ENCODE results near the gene CIPC.
A peak's percentile ranks its signal among the peaks of the same experiment; 100 is the strongest.

The CIPC gene

DNA sequence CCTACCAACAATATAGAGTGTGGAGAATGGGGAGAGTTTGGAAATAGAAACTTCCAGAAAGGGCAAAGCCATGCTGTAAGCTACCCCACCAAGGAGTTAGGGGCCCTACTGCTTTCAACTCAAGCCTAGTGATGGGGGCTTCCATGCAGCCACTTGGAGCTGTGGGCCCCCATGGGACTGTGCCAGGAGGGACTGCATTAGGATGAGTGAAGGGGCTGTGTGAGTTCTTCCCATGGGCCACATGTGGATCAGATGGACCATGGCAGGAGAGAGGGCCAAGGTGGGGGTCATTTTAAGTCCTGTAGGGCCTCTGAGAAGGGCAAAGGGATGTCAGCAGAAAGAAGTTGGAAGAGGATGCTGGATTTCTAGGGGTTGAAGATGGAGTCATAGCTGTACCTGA is 23.1 kb upstream of the CIPC start:
- Histone ChIP-seq H4K8ac (ENCODE audit: low read depth, low read length) (no peak overlapping the region), H3K18ac (ENCODE audit: low read length) (peak overlapping the region; percentile 61), H2AK5ac (ENCODE audit: low read depth, low read length) (peak overlapping the region; percentile 79), H3K4me3 (ENCODE audit: low read length in 2 of 2) (no peak overlapping the region), H3K14ac (ENCODE audit: low read length) (no peak overlapping the region), H4K91ac (ENCODE audit: low read depth, low read length, poor library complexity) (no peak overlapping the region), H2BK12ac (ENCODE audit: low read length) (peak overlapping the region; percentile 8), H3K4ac (ENCODE audit: low read length) (no peak overlapping the region), H3K36me3 (replicated peaks in 1 of 2; ENCODE audit: control insufficient read depth in 2 of 2, insufficient read depth in 2 of 2, low read length in 2 of 2) (no peaks in the 10 kb centered on the region), H3K4me1 (ENCODE audit: control insufficient read depth in 2 of 2, insufficient read depth in 1 of 2, low read depth in 1 of 2, low read length in 2 of 2) (peaks cover 19 to 23% of the 10 kb centered on the region in 2 donors), H3K27me3 (ENCODE audit: control insufficient read depth in 3 of 3, insufficient read depth in 3 of 3, low read depth in 1 of 3, low read length in 3 of 3) (no peaks in the 10 kb centered on the region), H2BK15ac (ENCODE audit: low read length) (peak overlapping the region; percentile 23), H3K4me2 (ENCODE audit: insufficient read depth, low read length, poor library complexity, severe bottlenecking) (no peak overlapping the region), H2BK120ac (ENCODE audit: low read depth, low read length) (no peak overlapping the region), H3K9ac (ENCODE audit: low read depth, low read length, poor library complexity) (no peak overlapping the region), H2AFZ (ENCODE audit: low read length) (no peak overlapping the region), H3K23ac (ENCODE audit: low read depth, low read length, poor library complexity) (no peak overlapping the region), H3K79me1 (ENCODE audit: low read depth, low read length) (no peaks in the 10 kb centered on the region), H2BK5ac (ENCODE audit: low read length) (no peak overlapping the region), H3K27ac (replicated peaks; ENCODE audit: low read length) (no peak overlapping the region), H3K9me3 (replicated peaks in 1 of 2; ENCODE audit: control insufficient read depth in 2 of 2, insufficient read depth in 1 of 2, low read depth in 1 of 2, low read length in 2 of 2) (peaks cover 0 to 4% of the 10 kb centered on the region in 2 donors)
- no peak for DNase-seq (ENCODE audit: low spot score)

DNA sequence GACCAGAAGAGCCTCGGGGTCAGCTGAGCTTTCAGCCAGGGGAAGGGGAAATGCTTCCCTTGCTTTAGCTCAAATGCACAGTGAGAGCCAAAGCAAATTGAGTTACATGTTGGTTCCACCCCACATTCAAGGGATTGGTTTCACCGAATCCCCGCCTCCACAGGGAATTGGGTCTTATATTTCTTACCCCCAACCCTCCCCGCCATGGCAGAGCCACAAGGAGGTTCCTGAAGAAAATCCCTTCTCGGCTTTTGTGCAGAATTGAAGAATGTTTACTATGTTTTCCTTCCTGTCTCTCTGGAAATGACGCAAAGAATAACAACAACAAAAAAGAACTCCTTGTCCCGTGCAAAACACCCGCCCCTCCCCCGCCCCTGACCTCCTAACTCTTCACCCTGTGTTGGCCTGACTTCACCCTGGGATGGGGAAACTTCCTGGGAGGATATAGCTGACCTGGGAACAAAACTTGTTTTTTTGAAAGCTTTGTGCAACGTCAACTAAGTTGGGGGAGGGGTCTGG is 21.9 kb upstream of the CIPC start:
- Histone ChIP-seq H3K4me1 (ENCODE audit: control insufficient read depth in 2 of 2, insufficient read depth in 1 of 2, low read depth in 1 of 2, low read length in 2 of 2) (peaks cover 19% of the 10 kb centered on the region in 2 donors), H3K4me2 (ENCODE audit: insufficient read depth, low read length, poor library complexity, severe bottlenecking) (peak overlapping the region; percentile 30), H2BK5ac (ENCODE audit: low read length) (no peak overlapping the region), H3K14ac (ENCODE audit: low read length) (no peak overlapping the region), H3K79me1 (ENCODE audit: low read depth, low read length) (no peaks in the 10 kb centered on the region), H3K36me3 (replicated peaks in 1 of 2; ENCODE audit: control insufficient read depth in 2 of 2, insufficient read depth in 2 of 2, low read length in 2 of 2) (no peaks in the 10 kb centered on the region), H3K18ac (ENCODE audit: low read length) (peak overlapping the region; percentile 12), H3K23ac (ENCODE audit: low read depth, low read length, poor library complexity) (no peak overlapping the region), H4K8ac (ENCODE audit: low read depth, low read length) (no peak overlapping the region), H3K27ac (replicated peaks; ENCODE audit: low read length) (peak overlapping the region; percentile 75), H3K4ac (ENCODE audit: low read length) (no peak overlapping the region), H2BK12ac (ENCODE audit: low read length) (no peak overlapping the region), H2AK5ac (ENCODE audit: low read depth, low read length) (no peak overlapping the region), H4K91ac (ENCODE audit: low read depth, low read length, poor library complexity) (no peak overlapping the region), H3K9ac (ENCODE audit: low read depth, low read length, poor library complexity) (no peak overlapping the region), H3K9me3 (replicated peaks in 1 of 2; ENCODE audit: control insufficient read depth in 2 of 2, insufficient read depth in 1 of 2, low read depth in 1 of 2, low read length in 2 of 2) (peaks cover 0 to 8% of the 10 kb centered on the region in 2 donors), H3K4me3 (ENCODE audit: low read length in 2 of 2) (peak overlapping the region in 1 of 2 donors; percentile 31), H2BK15ac (ENCODE audit: low read length) (no peak overlapping the region), H2AFZ (ENCODE audit: low read length) (peak overlapping the region; percentile 87), H2BK120ac (ENCODE audit: low read depth, low read length) (no peak overlapping the region), H3K27me3 (ENCODE audit: control insufficient read depth in 3 of 3, insufficient read depth in 3 of 3, low read depth in 1 of 3, low read length in 3 of 3) (no peaks in the 10 kb centered on the region)
- no CpG with 5 or more reads among the region's 10 CpGs for WGBS, 2 donors (ENCODE audit: extremely low coverage in 2 of 2, insufficient read length in 2 of 2, insufficient replicate concordance in 1 of 2)
- peak; percentile 37 for DNase-seq (ENCODE audit: low spot score)

DNA sequence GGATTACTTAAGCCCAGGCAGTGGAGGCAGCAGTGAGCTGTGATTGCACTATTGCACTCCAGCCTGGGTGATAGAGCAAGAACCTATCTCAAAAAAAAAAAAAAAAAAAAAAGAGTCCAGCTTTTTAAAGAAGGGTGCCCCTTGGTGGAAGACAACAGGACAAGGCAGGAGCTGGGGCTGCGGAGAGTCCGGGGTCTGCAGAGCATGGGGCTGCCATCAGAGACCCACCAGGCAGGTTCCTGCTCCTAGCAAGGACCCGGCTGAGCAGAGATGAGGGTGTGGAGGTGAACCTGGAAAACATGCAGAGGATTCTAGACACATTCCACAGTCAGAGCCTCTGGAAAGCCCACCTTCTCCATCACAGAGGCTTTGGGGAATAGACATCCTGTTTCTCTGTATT is 21.0 kb upstream of the CIPC start:
- WGBS, 2 donors (ENCODE audit: extremely low coverage in 2 of 2, insufficient read length in 2 of 2, insufficient replicate concordance in 1 of 2), result no CpG with 5 or more reads among the region's 3 CpGs
- Histone ChIP-seq H3K4me3 (ENCODE audit: low read length in 2 of 2) (no peak overlapping the region), H3K36me3 (replicated peaks in 1 of 2; ENCODE audit: control insufficient read depth in 2 of 2, insufficient read depth in 2 of 2, low read length in 2 of 2) (no peaks in the 10 kb centered on the region), H2AK5ac (ENCODE audit: low read depth, low read length) (no peak overlapping the region), H3K27me3 (ENCODE audit: control insufficient read depth in 3 of 3, insufficient read depth in 3 of 3, low read depth in 1 of 3, low read length in 3 of 3) (no peaks in the 10 kb centered on the region), H2BK5ac (ENCODE audit: low read length) (no peak overlapping the region), H3K18ac (ENCODE audit: low read length) (peak overlapping the region; percentile 78), H2BK15ac (ENCODE audit: low read length) (peak overlapping the region; percentile 60), H2BK12ac (ENCODE audit: low read length) (no peak overlapping the region), H3K9ac (ENCODE audit: low read depth, low read length, poor library complexity) (no peak overlapping the region), H3K23ac (ENCODE audit: low read depth, low read length, poor library complexity) (no peak overlapping the region), H3K9me3 (replicated peaks in 1 of 2; ENCODE audit: control insufficient read depth in 2 of 2, insufficient read depth in 1 of 2, low read depth in 1 of 2, low read length in 2 of 2) (peaks cover 0 to 8% of the 10 kb centered on the region in 2 donors), H2AFZ (ENCODE audit: low read length) (peak overlapping the region; percentile 87), H4K8ac (ENCODE audit: low read depth, low read length) (no peak overlapping the region), H4K91ac (ENCODE audit: low read depth, low read length, poor library complexity) (no peak overlapping the region), H3K4ac (ENCODE audit: low read length) (no peak overlapping the region), H3K27ac (replicated peaks; ENCODE audit: low read length) (peak overlapping the region; percentile 75), H3K79me1 (ENCODE audit: low read depth, low read length) (no peaks in the 10 kb centered on the region), H3K4me1 (ENCODE audit: control insufficient read depth in 2 of 2, insufficient read depth in 1 of 2, low read depth in 1 of 2, low read length in 2 of 2) (peaks cover 16 to 19% of the 10 kb centered on the region in 2 donors), H2BK120ac (ENCODE audit: low read depth, low read length) (no peak overlapping the region), H3K4me2 (ENCODE audit: insufficient read depth, low read length, poor library complexity, severe bottlenecking) (no peak overlapping the region), H3K14ac (ENCODE audit: low read length) (no peak overlapping the region)
- no peak for DNase-seq (ENCODE audit: low spot score)

DNA sequence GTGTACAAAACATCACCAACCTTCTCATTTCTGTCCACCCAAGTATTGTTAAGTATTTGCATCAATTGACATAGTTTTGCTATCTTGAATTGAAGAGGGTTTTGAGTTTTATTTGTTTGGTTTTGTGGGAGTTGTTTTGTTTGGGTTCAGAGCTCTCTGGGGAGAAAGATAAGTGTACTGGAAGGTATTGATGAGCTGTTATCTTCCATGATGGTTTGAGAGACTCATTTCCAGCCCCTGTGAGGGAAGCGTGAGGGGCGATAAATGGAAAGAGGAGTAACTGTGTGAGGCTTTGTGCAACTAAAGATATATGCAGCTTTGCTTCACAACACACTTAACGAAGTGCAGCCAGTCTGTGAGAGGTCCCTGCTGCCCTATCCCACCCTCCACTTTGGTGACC is 15.7 kb upstream of the CIPC start:
- no CpG with 5 or more reads among the region's 3 CpGs for WGBS, 2 donors (ENCODE audit: extremely low coverage in 2 of 2, insufficient read length in 2 of 2, insufficient replicate concordance in 1 of 2)
- Histone ChIP-seq H3K27me3 (ENCODE audit: control insufficient read depth in 3 of 3, insufficient read depth in 3 of 3, low read depth in 1 of 3, low read length in 3 of 3) (no peaks in the 10 kb centered on the region), H3K23ac (ENCODE audit: low read depth, low read length, poor library complexity) (no peak overlapping the region), H3K27ac (replicated peaks; ENCODE audit: low read length) (no peak overlapping the region), H2BK5ac (ENCODE audit: low read length) (no peak overlapping the region), H2BK15ac (ENCODE audit: low read length) (peak overlapping the region; percentile 17), H2AFZ (ENCODE audit: low read length) (no peak overlapping the region), H3K9ac (ENCODE audit: low read depth, low read length, poor library complexity) (no peak overlapping the region), H3K4me2 (ENCODE audit: insufficient read depth, low read length, poor library complexity, severe bottlenecking) (no peak overlapping the region), H2AK5ac (ENCODE audit: low read depth, low read length) (peak overlapping the region; percentile 16), H3K79me1 (ENCODE audit: low read depth, low read length) (no peaks in the 10 kb centered on the region), H2BK120ac (ENCODE audit: low read depth, low read length) (no peak overlapping the region), H3K4ac (ENCODE audit: low read length) (no peak overlapping the region), H3K4me3 (ENCODE audit: low read length in 2 of 2) (no peak overlapping the region), H3K9me3 (replicated peaks in 1 of 2; ENCODE audit: control insufficient read depth in 2 of 2, insufficient read depth in 1 of 2, low read depth in 1 of 2, low read length in 2 of 2) (peaks cover 0 to 8% of the 10 kb centered on the region in 2 donors), H3K14ac (ENCODE audit: low read length) (no peak overlapping the region), H3K18ac (ENCODE audit: low read length) (peak overlapping the region; percentile 86), H3K4me1 (ENCODE audit: control insufficient read depth in 2 of 2, insufficient read depth in 1 of 2, low read depth in 1 of 2, low read length in 2 of 2) (peaks cover 22 to 24% of the 10 kb centered on the region in 2 donors), H4K91ac (ENCODE audit: low read depth, low read length, poor library complexity) (no peak overlapping the region), H4K8ac (ENCODE audit: low read depth, low read length) (no peak overlapping the region), H3K36me3 (replicated peaks in 1 of 2; ENCODE audit: control insufficient read depth in 2 of 2, insufficient read depth in 2 of 2, low read length in 2 of 2) (no peaks in the 10 kb centered on the region), H2BK12ac (ENCODE audit: low read length) (no peak overlapping the region)
- no peak for DNase-seq (ENCODE audit: low spot score)
